Raji (cell line): ENCODE data around the gene TES.

Experiments
- POLR2A ChIP-seq: IDR thresholded peaks from 2 replicates; pipeline ENCODE4 v1.6.1; 2011; ENCODE audit warnings: low read depth, low read length, control low read depth; ENCODE audit not compliant: insufficient read depth

The TES gene

DNA sequence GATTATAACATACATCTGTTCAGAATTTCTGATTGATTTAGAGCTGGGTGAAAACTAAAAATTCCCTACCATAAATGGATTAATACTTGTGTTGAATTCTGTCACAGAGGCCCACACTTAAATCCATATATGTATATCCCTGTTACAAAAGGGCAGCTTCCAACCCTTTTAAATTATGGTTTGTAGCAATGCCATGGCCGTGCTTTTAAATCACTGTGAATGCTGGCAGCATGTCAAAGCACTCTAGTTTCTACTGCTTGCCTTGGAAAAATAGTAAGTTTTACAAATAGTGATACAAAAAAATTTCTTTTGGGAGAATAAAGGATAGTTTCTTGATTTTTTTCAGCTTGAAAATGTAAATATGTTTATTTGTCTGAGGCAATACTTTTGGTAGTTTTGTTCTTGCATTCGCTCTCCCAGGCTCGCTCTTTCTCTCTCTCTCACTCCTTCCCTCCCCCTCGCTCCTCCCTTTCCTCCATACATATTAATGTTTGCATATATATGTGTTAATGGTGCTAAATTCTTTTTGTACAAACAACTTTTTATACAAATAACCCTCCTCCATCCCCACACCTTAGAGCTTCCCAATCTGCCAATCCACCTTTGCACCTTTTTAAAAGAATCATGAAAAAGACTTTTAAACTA, 29.8 kb downstream of the TES start:
- TF ChIP-seq POLR2A, result no peak

DNA sequence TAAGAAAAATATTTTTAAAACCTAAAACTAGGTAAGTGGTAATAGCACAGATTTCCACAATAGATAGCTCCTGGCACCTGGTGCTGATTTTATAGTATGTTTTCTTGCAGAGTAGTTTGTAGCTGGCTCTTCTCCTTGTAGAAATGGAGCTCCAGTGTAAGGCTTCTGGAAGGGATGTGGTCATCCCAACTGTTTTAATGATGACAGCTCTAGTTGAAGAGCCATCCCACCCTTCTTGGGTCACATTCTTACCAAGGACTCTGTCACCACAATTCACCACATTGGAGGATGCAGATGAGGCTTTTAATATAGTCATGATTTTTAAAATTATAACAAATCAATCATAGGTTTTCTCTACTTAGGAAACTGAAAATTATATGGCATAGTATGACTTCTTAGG, 31.0 kb downstream of the TES start:
- TF ChIP-seq POLR2A, result no peak

DNA sequence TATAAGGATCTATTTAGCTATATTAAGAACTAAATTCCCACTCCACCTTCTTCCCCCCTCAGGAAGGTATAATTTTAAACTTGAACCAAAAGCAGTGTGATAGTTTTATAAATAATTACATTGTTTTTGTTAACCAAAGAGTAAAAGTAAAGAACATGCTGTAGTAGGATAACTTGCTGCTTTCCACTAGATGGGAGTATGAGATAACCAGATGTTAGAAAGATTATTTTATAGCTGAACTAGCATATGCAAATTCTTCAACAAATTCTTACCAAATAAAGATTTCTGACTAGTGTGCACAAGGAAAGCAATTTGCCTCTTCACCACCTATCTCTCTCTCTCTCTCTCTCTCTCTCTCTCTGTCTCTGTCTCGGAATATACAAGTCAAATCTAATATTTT, 31.8 kb downstream of the TES start:
- no peak for TF ChIP-seq POLR2A

DNA sequence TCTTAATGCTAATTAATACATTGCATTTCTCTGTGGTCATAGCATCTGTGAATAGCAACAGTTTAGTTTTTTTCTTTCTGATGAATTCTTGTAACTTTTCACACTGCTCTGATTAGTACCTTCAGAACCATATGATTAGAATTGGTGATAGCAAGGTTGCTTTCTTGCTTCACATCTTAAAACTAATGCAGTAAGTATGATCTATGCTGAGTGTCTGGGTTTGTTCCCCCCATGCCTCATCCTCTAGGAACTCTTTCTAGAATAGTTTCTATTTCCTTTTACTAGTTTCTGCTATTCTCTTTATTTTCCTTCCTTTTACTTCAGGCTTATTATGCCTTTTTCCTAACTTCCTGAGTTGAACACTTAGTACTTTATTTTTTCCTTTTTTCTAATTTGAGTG, 32.4 kb downstream of the TES start:
- no peak for TF ChIP-seq POLR2A

DNA sequence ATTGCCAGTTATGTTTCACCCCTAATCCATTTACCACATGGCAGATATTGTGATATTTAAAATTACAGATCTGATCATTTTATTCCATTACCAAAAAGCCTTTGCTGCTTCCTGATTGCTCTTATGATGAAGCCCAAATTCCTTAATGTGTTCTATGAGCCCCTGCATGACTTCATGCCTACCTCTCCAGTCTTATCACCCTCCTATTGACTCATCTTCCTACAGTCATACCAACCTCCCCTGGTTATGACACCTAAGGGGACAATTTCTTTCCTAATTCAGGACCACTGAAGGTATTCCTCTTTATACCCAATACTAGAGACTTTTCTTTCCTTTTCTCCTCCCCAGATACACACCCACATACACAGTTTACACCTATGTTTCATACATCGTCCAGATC, 36.0 kb downstream of the TES start:
- TF ChIP-seq POLR2A, result no peak

DNA sequence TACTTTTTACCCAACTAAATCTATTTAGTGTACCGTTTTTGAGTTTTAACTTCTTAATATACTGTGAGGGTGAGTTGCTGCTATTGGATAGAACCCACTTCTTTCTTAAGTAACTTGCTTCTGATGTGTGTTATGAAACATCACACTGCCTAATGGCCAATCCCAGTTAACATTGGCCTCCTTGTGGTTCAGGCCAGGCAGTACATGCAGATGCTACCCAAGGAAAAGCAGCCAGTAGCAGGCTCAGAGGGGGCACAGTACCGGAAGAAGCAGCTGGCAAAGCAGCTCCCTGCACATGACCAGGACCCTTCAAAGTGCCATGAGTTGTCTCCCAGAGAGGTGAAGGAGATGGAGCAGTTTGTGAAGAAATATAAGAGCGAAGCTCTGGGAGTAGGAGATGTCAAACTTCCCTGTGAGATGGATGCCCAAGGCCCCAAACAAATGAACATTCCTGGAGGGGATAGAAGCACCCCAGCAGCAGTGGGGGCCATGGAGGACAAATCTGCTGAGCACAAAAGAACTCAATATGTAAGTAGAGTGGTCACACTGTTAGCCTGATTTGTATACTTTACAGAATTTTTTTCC, 39.7 kb downstream of the TES start:
- TF ChIP-seq POLR2A, result no peak

DNA sequence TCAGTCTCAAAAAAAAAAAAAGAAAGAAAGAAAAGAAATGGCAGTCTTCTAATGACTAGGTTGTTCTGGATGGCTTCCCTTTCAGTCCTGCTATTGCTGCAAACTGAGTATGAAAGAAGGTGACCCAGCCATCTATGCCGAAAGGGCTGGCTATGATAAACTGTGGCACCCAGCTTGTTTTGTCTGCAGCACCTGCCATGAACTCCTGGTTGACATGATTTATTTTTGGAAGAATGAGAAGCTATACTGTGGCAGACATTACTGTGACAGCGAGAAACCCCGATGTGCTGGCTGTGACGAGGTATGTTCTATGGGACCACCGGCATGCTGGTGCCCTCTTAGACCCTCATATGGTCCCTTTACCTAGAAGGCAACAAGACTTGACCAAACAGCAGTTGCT, 41.3 kb downstream of the TES start:
- no peak for TF ChIP-seq POLR2A

DNA sequence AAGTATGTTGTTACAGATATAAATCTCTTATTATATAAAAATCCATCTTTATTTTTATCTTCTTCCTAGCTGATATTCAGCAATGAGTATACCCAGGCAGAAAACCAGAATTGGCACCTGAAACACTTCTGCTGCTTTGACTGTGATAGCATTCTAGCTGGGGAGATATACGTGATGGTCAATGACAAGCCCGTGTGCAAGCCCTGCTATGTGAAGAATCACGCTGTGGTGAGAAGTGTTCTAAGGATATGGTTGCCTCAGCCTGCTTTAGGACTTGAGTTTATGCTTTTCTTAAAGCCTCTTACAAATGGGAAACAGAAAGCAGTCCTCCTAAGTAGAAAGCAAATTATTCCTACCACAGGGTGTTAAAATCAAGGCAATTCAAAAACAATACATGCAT, 41.9 kb downstream of the TES start:
- TF ChIP-seq POLR2A, result no peak

DNA sequence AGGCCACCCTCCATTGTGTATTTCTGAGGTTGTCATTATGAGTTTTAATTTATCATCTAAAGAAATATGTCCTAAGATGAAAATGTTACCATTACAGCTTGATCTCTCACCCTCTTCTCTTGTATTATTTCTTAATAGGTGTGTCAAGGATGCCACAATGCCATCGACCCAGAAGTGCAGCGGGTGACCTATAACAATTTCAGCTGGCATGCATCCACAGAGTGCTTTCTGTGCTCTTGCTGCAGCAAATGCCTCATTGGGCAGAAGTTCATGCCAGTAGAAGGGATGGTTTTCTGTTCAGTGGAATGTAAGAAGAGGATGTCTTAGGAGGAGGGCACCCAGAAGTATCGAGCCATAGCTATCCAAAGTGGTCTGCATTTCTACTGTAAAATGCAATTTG, 46.8 kb downstream of the TES start:
- no peak for TF ChIP-seq POLR2A

DNA sequence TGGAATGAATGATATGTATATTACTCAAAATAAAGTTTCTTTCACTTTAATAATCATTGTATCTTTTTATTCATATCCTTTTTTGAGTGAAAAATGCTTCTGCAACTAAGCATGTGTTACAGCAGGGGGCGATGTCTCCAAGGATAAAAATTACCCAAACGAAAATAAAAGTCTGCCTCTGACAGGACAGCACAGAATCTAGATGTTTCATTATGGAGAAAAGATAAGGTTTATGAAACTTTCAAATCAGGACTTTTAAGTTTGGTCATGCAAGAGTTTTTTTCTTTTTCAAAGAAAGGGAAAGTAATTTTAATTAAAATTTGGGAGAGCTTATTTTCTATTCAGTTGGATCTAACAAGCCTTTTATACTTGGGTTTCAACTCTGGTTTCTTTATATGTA, 48.4 kb downstream of the TES start:
- no peak for TF ChIP-seq POLR2A

DNA sequence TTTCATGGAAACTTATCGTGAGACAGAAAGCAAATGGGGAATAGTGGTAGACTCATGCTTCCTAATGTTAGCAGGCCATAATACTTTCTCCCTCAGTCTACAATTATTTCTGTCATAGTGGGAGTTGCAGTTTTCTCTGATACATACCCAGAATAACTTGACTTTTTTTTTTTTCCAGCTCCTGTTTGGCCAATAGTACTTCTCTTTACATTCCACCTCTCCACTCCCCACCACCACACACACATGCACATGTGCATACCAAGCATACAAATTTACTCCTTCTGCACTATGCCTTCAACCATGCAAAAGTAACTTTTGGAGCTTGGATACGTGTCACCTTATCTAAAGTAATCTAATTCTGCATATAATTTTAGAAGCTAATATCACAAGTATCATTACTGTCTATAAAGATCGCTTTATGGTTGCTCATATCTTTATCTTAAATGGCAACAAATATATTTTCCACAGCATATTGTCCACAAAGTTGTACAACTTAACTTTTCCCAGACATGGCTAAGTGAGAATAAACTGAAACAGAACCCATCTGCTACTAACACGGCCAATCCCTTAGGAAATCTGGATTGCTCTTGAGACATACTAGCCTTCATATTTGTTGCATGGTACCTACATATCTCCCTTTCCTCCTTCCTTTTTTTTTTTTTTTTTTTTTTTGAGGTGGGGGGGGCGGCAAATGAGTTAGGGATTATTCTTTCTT, 49.0 kb downstream of the TES start:
- no peak for TF ChIP-seq POLR2A

DNA sequence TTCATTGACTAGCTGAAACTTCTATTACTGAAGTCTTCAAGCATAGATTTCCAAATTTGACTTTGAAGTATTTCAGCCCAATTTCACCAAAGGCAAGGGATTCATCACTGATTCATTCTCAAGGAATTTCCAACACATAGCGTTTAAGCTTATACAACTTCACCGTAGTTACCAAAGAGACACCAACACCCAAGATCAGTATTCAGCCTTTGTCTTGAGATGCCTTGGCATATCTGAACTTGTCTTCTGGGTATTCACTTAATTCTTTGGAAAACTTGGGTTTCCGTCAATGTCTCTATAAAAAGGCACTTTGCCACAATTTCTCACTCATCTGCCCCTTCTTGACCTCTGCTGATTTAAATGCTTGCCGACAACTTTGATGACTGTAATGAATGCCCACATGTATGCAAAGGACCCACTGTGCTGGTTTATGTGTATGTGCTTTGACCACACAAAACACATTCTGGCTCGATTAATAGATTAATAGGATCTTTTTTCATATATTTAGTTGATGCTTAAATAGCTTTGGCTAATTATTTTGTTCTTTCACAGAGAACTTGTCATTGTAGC, 49.6 kb downstream of the TES start:
- TF ChIP-seq POLR2A, result no peak

DNA sequence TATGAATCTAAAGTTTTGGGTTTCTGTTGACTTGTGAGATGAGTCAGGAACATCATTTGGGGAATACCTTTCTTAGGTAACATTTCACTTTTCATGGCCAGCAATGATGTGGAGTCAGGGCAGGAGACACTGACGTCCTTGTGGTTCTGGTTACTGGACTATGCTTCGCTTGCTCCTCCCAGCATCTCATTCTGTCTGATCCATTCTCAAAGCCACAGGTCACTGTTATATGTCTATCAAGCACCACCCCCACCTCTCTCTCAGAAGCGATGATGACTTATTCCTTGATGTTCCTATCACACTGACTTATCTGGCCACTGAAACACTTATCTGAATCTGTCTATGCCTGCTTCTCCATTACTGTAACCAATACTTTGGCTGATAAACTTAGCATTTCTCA, 51.6 kb downstream of the TES start:
- no peak for TF ChIP-seq POLR2A

DNA sequence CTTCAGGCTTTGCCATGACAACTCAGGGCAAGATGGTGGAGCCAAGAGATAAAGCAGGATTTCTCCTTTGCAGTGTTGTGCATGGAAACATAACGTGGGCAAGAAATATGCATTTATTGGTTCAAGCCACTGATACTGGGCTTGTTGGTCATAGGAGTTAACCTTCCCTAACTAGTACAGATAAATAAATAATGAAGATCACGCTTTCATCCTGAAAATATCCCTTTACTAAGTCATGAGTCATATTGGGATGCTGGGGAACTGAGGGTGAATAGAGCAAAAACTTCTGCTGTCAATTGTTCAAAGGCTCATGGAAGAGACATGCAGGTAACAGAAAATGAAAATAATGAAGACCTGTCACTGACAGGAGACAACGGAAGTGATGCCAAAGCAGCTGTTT, 55.5 kb downstream of the TES start:
- TF ChIP-seq POLR2A, result no peak

DNA sequence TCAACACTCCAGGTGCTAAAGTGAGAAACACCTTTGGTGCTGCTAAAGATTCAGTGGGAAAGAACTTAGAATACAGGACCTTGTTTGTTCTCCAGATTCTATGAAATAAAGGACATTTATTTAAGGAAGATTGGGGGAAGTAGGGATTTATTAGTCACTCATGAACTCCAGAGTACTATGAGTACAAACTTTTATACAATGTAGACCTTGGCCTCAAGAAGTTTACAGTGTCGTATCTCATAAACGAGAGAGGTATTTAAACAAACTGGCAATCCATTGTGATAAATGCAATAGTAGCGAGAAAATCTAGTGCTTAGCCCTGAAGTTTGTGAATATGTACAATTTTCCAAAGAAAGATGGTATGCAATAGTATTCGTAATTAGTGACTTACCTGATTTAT, 59.1 kb downstream of the TES start:
- TF ChIP-seq POLR2A, result no peak
